NK-92 (cell line): ENCODE data around the gene WDR27.
"Not testable (repeated sequence)": the region's sequence is repeated elsewhere in the genome, so short reads cannot be mapped to it uniquely, and the experiment has no call there.

Experiments used
- DNase-seq: peaks from one replicate; lab custom pipeline; 2025; ENCODE audit not compliant: unreplicated experiment; lab: John Stamatoyannopoulos, UW

Gene WDR27

DNA sequence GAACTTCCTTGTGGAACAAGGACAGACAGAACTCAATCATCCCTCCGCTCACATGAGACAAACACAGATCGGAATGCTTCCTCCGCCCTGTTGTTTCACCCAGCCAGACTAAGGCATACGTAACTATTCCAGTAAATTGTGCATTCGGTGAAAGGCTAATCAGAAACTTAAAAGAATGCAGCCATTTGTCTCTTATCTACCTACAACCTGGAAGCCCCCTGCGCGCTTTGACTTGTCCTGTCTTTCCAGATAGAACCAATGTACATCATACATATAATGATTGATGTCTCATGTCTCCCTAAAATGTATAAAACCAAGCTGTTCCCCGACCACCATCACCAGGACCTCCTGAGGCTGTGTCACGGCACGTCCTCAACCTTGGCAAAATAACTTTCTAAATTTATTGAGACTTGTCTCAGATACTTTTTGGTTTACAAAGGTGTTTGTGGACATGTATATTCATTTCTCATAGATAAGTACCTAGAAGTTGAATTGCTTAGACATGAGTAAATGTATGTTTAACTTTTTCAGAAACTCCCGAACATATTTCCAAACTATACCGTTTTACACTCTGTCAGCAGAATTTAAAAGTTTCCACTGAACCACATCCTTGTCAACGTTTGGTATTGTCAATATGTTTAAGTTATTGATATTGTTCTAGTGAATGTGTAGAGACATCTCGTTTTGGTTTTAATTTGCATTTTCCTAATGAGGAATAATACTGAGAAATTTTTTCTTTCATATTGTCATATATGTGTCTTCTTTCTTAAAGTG lies 250.6 kb downstream of the WDR27 start:
- DNase-seq: no peak

DNA sequence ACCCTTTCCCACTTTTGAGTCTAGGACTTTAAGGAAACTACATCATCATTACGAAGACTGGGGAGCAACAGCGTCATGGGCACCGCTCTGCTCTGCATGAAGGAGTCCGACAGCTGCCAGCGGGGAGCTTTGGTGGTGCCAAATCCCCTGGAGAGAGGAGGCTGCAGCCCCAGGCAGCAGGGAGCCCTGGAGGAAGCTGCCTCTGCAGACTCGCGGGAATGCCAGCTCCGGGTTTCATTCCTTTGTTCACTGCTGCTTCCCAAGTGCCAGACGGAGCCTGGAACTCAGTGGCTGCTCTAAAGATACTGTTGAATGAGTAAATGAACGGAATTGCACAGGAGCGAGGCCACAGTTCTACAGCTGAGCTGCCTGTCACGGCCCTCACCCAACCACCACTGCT lies 251.7 kb downstream of the WDR27 start:
- DNase-seq: no peak

DNA sequence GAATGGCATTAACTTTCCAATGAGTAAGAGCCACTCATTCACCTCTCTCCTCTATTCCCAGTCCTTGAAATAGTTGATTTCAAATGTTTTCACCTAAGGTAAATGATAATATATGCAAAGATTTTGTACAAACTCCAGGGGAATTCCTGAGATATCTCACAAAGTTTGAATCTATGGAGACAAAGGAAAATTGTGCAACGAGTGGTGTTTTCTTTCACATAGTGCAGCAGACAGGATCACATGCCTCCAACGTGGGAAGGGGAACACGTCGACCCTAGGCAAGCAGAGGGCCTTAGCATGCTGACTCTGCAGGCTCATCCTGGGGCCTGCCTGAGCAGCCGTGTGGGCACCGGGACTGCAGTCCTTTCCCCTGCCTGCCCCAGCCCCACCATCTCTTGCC lies 252.6 kb downstream of the WDR27 start:
- DNase-seq: no peak

DNA sequence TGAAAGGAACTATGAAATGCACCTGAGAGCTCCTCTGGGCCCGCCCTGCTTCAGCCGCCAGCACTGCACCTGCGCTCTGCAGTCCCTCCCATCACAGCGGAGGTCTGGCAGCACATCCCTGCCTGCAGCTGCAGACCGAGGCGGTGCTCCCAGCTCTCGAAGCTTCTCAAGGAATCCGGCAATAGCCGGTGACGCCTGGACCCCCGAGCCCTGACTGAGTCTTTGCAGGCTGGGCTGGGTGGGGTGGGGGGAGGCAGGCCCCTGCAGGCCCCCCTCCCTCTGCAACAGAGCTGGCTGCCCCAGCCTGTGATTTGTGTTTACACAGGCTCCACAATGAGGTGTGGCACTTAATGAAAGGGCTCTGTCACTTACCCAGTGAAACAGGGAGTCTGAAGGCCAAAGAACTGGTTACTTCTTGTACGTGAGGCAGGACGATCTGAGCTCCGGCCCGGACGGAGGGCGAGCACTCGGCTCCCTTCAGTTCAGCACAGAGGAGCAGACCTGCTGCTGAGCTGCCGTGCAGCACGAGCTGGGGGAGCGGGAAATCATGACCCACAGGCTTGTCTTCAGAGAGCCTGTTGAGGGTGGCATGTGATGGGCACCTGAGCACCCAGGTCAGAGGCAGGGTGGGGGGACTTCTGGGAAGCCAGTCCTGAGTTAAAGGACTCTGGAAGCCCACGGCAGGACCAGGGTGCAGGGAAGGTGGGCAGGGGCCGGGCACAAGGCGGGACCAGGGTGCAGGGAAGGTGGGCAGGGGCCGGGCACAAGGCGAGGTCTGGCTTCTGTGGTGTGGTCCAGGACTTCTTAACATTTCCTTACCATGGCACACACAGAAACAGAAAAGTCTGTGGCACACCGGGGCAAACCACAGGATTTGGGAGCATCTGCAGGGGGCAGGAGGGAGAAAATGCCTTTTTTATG lies 255.9 kb downstream of the WDR27 start:
- no peak for DNase-seq

GRCh38 chr6:169445227-169445626 lies 256.6 kb downstream of the WDR27 start:
- no peak for DNase-seq

DNA sequence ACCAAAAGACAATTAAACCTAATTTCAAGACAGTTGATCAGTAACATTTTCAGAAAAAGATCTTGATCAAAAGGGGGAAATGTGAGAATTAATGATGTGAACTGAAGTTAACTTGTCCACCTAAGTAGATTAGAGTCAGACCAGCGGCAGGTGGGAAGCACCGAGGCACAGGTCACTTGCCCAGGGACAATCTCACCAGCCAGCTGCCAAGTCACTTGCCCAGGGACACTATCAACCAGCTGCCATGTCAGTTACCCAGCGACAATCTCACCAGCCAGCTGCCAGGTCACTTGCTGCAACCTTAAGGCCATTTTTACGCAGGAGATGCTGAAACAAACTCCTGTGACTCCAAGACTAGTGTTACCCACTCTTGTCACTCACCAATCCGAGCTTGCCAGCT lies 260.5 kb downstream of the WDR27 start:
- no peak for DNase-seq

DNA sequence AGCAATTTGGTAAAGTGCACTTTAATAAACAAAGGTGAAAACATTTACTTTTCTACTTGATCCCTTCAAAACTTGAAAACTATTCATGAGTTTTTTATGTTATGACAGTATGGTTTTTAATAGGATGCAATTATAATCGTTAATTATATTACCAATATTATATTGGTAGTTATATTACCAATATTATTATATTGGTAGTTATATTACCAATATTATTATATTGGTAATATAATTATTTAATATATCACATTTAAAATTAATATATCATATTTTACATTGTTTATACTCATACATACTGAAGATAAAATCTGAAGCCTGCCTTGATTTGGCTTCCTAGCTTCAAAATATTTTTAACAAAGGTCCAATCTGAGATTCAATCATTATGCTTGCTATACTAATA lies 262.1 kb downstream of the WDR27 start:
- no peak for DNase-seq

GRCh38 chr6:169434554-169434953 lies 267.3 kb downstream of the WDR27 start:
- not testable (repeated sequence) for DNase-seq

DNA sequence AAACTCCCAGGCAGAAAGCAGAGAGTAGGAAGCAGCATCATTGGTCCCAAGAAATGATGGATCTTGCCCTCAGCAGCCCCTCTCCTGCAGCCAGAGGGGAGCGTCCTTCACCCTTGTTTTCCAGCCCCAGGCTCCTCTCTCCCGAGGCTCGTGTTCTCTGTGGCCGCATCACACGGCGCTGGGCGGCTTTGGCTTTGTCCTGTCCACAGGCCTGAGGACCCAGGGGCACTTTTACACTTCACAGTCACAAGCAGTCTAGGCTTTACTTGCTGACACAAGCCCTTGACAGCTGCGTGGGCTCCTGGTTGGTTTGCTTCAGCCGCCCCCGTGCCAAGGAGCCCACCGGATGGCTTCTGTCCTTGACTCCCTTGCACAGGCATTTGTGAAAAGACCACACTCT lies 272.8 kb downstream of the WDR27 start:
- DNase-seq: no peak

DNA sequence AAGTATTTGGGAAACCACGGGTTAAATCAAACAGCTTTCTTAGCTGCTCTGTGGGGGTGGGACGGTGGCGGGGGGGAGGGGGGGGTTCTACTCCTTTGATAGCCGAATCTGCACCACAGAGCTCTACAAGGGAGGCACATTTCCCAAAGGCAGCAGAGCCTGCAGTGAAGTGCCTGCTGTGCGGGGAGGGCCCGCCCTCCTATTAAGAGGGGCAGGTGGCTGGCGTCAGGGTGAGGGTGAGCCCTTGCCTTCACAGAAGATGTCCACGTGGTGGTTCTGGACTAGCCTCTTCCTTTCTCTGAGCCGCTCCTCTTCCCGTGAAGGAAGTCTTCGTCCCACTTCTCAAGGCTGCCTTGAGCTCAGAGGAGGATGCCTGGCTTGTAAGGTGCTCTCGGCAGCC lies 273.3 kb downstream of the WDR27 start:
- DNase-seq: no peak

DNA sequence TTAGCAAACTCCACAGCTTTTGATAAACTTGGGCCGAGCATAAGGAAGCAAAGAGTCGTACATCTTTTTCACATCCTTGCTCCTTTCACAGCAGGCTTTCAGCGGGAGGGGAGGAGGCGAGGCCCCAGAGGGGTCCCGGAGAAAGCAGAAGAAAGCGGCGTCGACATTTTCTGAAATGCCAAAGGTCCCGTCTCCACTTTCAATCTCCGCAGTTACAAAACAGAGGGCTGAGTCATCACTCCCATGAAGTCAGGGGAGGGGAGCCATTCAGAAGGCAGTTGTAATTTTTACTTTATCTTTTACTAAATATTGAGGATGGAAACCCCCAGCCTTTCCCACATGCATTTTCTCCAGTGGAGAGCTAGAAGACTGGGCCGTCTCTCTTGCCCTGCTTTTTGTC lies 274.0 kb downstream of the WDR27 start:
- no peak for DNase-seq

DNA sequence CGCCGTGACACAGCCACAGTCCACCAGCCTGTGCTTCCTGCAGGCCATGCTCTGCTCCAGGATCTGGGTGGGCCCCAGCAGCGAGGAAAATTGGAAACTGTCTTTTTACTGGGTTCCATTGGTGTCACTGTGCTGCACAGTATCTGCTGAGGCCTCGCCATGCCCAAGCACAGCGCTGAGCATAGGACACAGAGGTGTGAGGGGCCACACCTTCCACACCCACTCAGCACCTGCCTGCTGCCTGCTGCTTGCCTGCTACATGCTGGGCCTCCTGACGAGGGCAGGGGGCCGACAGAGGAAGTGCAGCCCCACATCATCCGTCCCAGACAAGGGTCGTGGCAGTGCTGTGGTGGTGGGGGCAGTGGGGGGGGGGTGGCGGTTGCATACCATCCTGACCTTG lies 275.2 kb downstream of the WDR27 start:
- no peak for DNase-seq

- DNase-seq: no peak
Observed at GRCh38 chr6:169425628-169426370, 276.0 kb downstream of the WDR27 start.

- no peak for DNase-seq
Observed at GRCh38 chr6:169424821-169425240, 277.0 kb downstream of the WDR27 start.

- no peak for DNase-seq
Observed at GRCh38 chr6:169424149-169424804, 277.6 kb downstream of the WDR27 start.

DNA sequence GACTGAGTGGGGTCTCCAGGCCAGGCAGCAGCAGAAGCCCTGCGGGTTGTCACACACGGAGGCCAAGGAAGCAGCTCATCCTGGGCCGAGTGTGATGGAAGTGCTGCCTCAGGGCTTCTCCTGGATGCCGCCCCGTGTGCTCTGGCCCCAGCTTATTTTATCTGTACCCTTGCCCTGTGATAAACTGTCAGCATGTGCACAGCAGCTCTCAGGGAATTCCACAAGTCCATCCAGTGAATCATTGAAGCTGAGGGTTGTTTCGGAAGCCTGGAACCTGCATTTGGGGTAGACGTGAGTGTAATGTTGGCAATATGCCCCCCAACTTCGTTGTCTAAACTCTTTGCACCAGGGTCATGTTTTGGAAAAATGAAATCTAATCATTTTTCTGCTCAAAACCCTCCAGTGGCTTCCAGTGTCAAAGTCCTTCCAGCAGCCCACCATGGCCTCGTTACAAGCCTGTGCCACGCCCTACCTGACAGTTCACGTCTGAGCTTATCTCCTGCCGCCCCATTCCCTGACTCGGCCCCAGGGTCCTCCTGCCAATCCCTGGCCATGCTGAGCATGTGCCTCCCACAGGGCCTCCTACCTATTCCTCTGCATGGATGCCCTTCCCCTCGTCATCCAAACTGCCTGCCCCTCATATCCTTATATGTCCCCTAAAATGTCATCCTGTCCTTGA lies 280.1 kb downstream of the WDR27 start:
- no peak for DNase-seq

DNA sequence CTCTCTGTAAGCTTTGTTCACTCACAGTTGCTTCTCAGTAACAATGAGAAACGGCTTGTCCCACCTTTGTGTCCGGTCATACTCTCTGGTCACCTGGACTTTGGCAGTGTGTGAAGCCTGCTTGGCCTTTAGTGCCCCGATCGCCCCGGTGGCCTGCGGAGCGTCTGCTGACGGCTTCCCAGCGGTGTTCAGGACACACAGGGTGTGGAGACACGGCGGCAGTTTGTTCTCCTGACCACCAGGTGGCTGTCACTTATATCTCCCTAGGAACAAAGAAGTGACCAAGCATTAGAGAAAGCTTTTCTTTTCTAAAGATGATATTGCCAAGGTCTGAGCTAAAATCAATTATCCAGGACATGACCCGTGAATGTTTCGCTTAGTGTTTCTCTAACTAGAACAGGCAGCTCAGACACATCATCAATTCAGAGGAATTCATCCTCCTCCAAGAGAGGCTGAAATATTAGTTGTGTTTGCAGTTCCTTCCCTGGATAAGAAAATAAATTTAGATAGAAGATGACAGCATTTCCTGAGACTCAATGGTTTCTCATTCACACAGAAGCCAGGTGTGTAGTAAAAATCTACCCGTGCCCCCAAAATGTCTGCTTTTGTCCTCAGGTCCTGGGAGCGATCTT lies 280.8 kb downstream of the WDR27 start:
- no peak for DNase-seq

DNA sequence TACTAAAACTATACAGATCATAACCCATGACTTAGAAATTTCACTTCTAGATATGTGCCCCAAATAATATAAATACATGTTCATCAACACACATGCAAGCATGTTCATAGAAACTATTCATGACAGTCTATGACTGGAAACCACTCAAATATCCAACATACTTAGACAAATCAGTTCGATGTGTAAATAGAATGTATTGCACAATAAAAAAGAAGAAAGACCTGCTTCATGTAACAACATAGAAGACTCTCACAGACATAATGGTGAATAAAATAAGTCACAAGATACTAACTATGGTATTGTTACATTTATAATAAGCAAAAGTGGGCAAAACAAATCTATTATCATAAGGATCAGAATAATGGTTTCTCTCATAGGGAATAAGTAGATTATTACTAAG lies 284.7 kb downstream of the WDR27 start:
- DNase-seq: no peak

DNA sequence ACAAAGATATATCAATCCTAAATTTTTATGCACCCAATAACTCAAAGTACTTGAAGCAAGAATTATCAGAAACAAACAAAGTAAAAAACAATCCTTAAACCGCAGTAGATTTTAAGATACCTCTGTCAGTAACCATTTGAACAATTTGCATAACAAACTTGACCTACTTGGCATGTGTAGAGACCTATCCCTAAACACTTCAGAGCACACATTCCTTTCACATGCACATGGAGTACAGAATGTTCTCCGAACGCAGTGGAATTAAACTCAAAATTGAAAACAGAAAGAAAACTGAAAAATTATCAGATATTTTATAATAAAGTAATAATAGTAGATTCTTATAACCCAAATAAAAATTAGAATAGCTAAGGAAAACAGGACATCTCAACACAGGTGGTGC lies 285.6 kb downstream of the WDR27 start:
- no peak for DNase-seq

- no peak for DNase-seq
Observed at GRCh38 chr6:169415179-169415578, 286.6 kb downstream of the WDR27 start.
